GM23338 (cell line): Measurements from ENCODE around the gene SARS2.

Source experiments
- CTCF ChIP-seq, 2 experiments: fragments of 200-600 bp in 1 of 2; sonication (generic) in 1 of 2; conservative IDR thresholded peaks; 2 replicates each; pipeline versions ENCODE4 v1.5.1 to v1.6.1; 2016 to 2017; ENCODE audit warnings: antibody characterized with exemption in 2 of 2, low read depth in 2 of 2, mild to moderate bottlenecking in 2 of 2, moderate library complexity in 1 of 2
- EZH2phosphoT487 ChIP-seq: fragments of 200-600 bp; sonication (generic); IDR thresholded peaks from one replicate; pipeline ENCODE4 v1.8.1; 2018; ENCODE audit warnings: antibody characterized with exemption; ENCODE audit not compliant: unreplicated experiment

GRCh38 chr19:38944981-38945506, 14.5 kb upstream of the SARS2 start:
- TF ChIP-seq CTCF (conservative IDR thresholded peaks at IDR 0.05; ENCODE audit: low read depth in 2 of 2) = no peak
- TF ChIP-seq EZH2phosphoT487 = no peak
